Activated CD8-positive, alpha-beta memory T cell treated with anti-CD3 and anti-CD28 coated beads for 36 hours (primary cell): ENCODE measurements around the gene CFAP44. TPM values are rescaled to one million over a fixed set of nuclear protein-coding genes. Genes with fewer than 3 reads are reported as not detected.
"Not testable (repeated sequence)": the region's sequence is repeated elsewhere in the genome, so short reads cannot be mapped to it uniquely, and the experiment has no call there.

ENCODE experiments used
- CTCF ChIA-PET: fragments of 350-600 bp; sonication (Branson Sonifier 250); formaldehyde crosslinking; loops from one replicate; lab custom pipeline; 2021; ENCODE audit warnings: antibody characterized with exemption; lab: Charles Lee
- POLR2A ChIA-PET: fragments of 350-600 bp; sonication (Branson Sonifier 250); formaldehyde crosslinking; loops from one replicate; lab custom pipeline; 2021; ENCODE audit warnings: antibody characterized with exemption; lab: Charles Lee
- total RNA-seq, 2 experiments: library from RNA; stranded (reverse); gene quantifications; one replicate each; pipeline ENCODE4 v1.2.3, GENCODE V29; 2021

The CFAP44 gene
- total RNA-seq, result 1 to 10 TPM; 3.9 to 4.1 TPM

DNA sequence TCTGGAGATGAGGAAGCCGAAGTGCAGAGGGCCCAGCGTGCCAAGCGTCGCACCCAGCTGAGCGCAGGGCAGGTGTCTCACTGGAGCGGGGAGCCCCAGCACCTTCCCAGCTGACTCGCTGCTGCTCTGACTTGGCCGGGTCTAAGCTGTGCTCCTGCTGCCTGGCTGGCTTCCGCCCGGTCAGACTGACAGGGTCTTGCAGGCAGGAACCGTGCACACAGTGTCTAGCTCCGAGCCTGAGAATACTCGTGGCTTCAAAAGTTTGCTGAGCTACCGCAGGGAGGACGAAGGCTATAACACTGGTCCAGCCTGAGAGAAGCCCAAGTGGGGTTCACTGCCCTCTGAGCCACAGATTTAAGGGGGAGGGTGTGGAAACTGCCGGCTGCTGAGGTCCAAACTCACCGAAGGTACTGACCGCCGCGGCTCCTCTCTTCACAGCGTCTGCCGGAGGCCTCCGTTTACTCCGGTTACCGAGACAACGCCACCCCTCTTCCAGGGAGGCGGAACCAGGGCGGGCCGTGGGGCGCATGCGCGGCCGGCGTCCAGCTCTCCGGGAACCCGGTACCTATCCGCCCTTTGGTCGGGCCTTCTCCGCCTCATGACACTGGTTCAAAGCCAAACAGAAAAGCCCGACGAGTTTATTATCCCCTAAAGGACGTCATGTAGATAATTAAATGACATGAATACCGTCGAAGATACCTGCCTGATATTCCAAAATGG lies at the start of gene CFAP44:
Gene CFAP44 (minus strand): TSS at position 443 of the 720 bp plus-strand sequence. CDS start 7,829 bp downstream, outside the sequence.
- POLR2A ChIA-PET, result no interaction called here
- CTCF ChIA-PET, result no interaction called here

- CTCF ChIA-PET, result interaction anchor here (0.9 to 1.0 kb wide), 2 partner anchors 10 to 92 kb away, joined by 3 read pairs; no protein-coding TSS in a partner anchor
- POLR2A ChIA-PET, result no interaction called here
Observed at GRCh38 chr3:113485161-113485609, 43.9 kb upstream of the CFAP44 start.

- ChIA-PET POLR2A (no interaction called here), CTCF (no interaction called here)
Observed at GRCh38 chr3:113468539-113468938, 27.2 kb upstream of the CFAP44 start.

- ChIA-PET POLR2A (no interaction called here), CTCF (no interaction called here)
Observed at GRCh38 chr3:113461488-113461887, 20.2 kb upstream of the CFAP44 start.

DNA sequence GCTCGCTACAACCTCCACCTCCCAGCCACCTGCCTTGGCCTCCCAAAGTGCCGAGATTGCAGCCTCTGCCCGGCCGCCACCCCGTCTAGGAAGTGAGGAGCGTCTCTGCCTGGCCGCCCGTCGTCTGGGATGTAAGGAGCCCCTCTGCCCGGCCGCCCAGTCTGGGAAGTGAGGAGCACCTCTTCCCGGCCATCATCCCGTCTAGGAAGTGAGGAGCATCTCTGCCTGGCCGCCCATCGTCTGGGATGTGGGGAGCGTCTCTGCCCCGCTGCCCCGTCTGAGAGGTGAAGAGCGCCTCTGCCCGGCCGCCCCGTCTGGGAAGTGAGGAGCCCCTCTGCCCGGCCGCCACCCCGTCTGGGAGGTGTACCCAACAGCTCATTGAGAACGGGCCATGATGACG lies 17.3 kb upstream of the CFAP44 start:
- POLR2A ChIA-PET, result not testable (repeated sequence)

DNA sequence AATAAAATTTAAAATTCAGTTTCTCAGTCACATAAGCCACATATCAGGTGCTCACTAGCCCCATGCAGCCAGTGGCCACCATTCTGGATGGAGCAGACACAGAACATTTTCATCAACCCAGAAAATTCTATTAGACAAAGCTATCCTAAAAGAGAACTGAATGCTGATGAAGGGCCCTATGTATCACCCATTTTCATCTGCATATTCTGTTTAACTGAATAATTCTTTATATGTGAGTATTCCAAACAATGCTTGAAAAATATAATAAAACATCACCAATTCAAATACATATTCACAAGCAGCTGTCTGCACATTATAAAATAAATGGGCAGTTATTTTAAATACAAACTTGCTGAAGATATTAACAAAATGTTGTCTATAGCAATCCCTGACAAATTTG lies 14.2 kb upstream of the CFAP44 start:
- ChIA-PET CTCF (interaction anchor here (2.2 kb wide), 1 partner anchor 123 kb away, joined by 7 read pairs; no protein-coding TSS in a partner anchor), POLR2A (interaction anchor here (0.6 kb wide), 1 partner anchor 85 kb away, joined by 4 read pairs; no protein-coding TSS in a partner anchor)

More for the DNA sequence above, 17.3 kb upstream of the CFAP44 start:
- CTCF ChIA-PET, result not testable (repeated sequence)

GRCh38 chr3:113454630-113455029 lies 13.3 kb upstream of the CFAP44 start:
- ChIA-PET POLR2A (no interaction called here), CTCF (interaction anchor here (2.2 kb wide), 1 partner anchor 123 kb away, joined by 7 read pairs; no protein-coding TSS in a partner anchor)

- ChIA-PET CTCF (no interaction called here), POLR2A (no interaction called here)
Observed at GRCh38 chr3:113454057-113454456, 12.8 kb upstream of the CFAP44 start.

- CTCF ChIA-PET, result interaction anchor here (1.2 kb wide), 1 partner anchor 96 kb away, joined by 3 read pairs; no protein-coding TSS in a partner anchor
- POLR2A ChIA-PET, result no interaction called here
Observed at GRCh38 chr3:113450911-113451310, 9.6 kb upstream of the CFAP44 start.

- CTCF ChIA-PET, result no interaction called here
- POLR2A ChIA-PET, result no interaction called here
Observed at GRCh38 chr3:113439606-113440005, 1.7 kb downstream of the CFAP44 start.

GRCh38 chr3:113438224-113438623 lies 3.1 kb downstream of the CFAP44 start:
- ChIA-PET POLR2A (no interaction called here), CTCF (no interaction called here)

GRCh38 chr3:113437411-113437810 lies 3.9 kb downstream of the CFAP44 start:
- ChIA-PET CTCF (no interaction called here), POLR2A (no interaction called here)

GRCh38 chr3:113436809-113437208 lies 4.5 kb downstream of the CFAP44 start:
- CTCF ChIA-PET, result no interaction called here
- POLR2A ChIA-PET, result no interaction called here

GRCh38 chr3:113431811-113432210 lies 9.5 kb downstream of the CFAP44 start:
- POLR2A ChIA-PET, result no interaction called here
- CTCF ChIA-PET, result no interaction called here

- ChIA-PET POLR2A (no interaction called here), CTCF (no interaction called here)
Observed at GRCh38 chr3:113428581-113428980, 12.7 kb downstream of the CFAP44 start.

- ChIA-PET POLR2A (no interaction called here), CTCF (no interaction called here)
Observed at GRCh38 chr3:113423699-113424098, 17.6 kb downstream of the CFAP44 start.

- ChIA-PET CTCF (no interaction called here), POLR2A (no interaction called here)
Observed at GRCh38 chr3:113421082-113421481, 20.2 kb downstream of the CFAP44 start.

DNA sequence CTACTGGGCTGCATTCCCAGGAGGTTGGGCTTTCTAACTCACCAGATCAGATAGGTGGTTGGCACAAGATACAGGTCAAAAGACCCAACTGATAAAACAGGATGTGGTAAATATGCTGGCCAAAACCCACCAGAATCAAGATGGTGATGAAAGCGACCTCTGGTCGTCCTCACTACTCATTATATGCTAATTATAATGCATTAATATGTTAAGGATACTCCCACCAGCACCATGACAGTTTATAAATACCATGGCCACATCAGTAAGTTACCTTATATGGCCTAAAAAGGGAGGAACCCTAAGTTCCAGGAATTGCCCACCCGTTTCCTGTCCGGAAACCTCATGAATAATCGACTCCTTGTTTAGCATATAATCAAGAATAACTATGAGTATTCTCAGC lies 31.6 kb downstream of the CFAP44 start:
- ChIA-PET POLR2A (no interaction called here), CTCF (no interaction called here)

GRCh38 chr3:113405180-113405579 lies 36.1 kb downstream of the CFAP44 start:
- CTCF ChIA-PET, result no interaction called here
- POLR2A ChIA-PET, result no interaction called here

- POLR2A ChIA-PET, result no interaction called here
- CTCF ChIA-PET, result no interaction called here
Observed at GRCh38 chr3:113404637-113405036, 36.7 kb downstream of the CFAP44 start.
